K562 (cell line): ENCODE data around the gene DNAJC2. TPM values are rescaled to one million over a fixed set of nuclear protein-coding genes. Genes with fewer than 3 reads are reported as not detected.

Source experiments
- KLF13 ChIP-seq: fragments of 450-650 bp; IDR thresholded peaks from 2 replicates; pipeline ENCODE4 v1.6.1; 2016; ENCODE audit warnings: missing genetic modification characterization, low read depth, mild to moderate bottlenecking, missing compliant biosample characterization, moderate library complexity, borderline replicate concordance
- MAFG ChIP-seq: fragments of 450-650 bp; conservative IDR thresholded peaks from 2 replicates; pipeline ENCODE4 v1.6.1; 2016; ENCODE audit warnings: missing genetic modification characterization, missing compliant biosample characterization
- ZBTB40 ChIP-seq, 2 experiments: fragments of 450-650 bp in 1 of 2; sonication (generic) in 1 of 2; formaldehyde crosslinking in 1 of 2; IDR thresholded peaks; 2 replicates each; pipeline versions ENCODE4 v1.7.1 to v1.9.0; 2016 to 2022; ENCODE audit warnings: inconsistent platforms in 1 of 2, mild to moderate bottlenecking in 1 of 2, missing genetic modification reagents in 1 of 2
- polyA plus RNA-seq, 8 experiments: library from polyadenylated mRNA; depleted of rRNA in 4 of 8; stranded (reverse) in 5 of 8; unstranded in 3 of 8; fragments of >200 nt; fragmentation: Nextera tagmentation in 2 of 8; fragmentation: Illumina TruSeq in 1 of 8; extraction: Ambion mirVana in 2 of 8; extraction: Trizol in 1 of 8; gene quantifications; 2 replicates each; pipeline versions ENCODE4 v1.2.1 to v1.2.3, GENCODE V29; 2011 to 2014; ENCODE audit warnings: inconsistent platforms in 1 of 8, missing spikeins in 1 of 8
- total RNA-seq, 7 experiments: library from RNA; depleted of rRNA in 6 of 7; stranded (reverse); fragments of >200 nt in 6 of 7; fragmentation: Illumina TruSeq in 2 of 7; extraction: Trizol in 2 of 7; gene quantifications; 2 replicates each; pipeline versions ENCODE4 v1.2.1 to v1.2.3, GENCODE V29; 2011 to 2021; ENCODE audit warnings: low replicate concordance in 1 of 7

The DNAJC2 gene
- total and polyA plus RNA-seq, 9 of the 15 experiments (the other 6 are each of a cell fraction or from before 2014, with no cell fraction given): 40.2 to 157 (median 92.1) TPM

DNA sequence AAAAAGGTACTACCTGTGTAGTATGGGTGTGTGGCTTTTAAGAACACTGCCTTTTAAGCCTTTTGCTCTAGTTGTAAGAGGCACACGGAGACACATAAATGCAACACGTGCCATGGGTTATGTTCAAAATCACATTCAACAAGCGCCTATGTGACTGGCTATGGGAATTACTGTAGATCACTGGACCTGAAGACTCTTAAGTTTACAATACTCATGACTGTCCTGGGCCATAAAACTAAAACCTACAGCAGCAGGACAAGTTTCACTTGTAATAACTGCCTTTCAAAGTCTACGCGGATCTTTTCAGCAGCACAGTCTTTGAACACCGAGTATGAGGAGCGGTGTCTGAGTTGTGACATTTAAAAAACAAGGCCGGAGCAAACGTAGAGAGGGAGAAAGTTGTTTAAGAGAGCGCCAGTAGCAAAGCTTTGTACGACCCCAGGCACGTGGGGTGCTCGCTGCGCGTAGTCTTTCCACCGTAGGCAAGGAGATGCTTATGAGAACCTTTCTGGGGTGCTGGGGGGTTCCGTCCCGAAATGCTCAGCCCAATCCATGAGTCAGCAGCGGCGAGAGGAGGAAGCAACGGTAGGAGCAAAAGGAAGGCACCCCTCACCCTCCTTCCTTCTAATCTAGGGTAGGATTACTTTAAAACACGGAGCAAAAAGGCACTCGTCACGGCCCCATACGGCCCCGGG is 662 bp downstream of the DNAJC2 start (continued):
- TF ChIP-seq ZBTB40 (IDR thresholded peaks at IDR 0.05): no peak
- TF ChIP-seq ZBTB40 (CRISPR knock-in tag; IDR thresholded peaks at IDR 0.05): no peak
- TF ChIP-seq MAFG (tag): peak; percentile 35; the same call in 1 of the 2 replicates
- TF ChIP-seq KLF13 (tag): no peak
- TF ChIP-seq, all 486 proteins: peak for 25
